Subcutaneous abdominal adipose tissue (tissue), 5 donors: ENCODE data around the gene LHFPL3.

Source experiments
- H3K27ac ChIP-seq: one replicate; pipeline ENCODE4 v1.7.0; 2013; ENCODE audit warnings: low read depth, mild to moderate bottlenecking, inconsistent platforms, low read length, moderate library complexity
- H3K27me3 ChIP-seq, 5 donors: one replicate each; pipeline ENCODE4 v1.7.0; 2013; ENCODE audit warnings: low read length in 5 of 5, inconsistent platforms in 1 of 5; ENCODE audit not compliant: control insufficient read depth in 5 of 5, insufficient read depth in 4 of 5
- H3K36me3 ChIP-seq, 5 donors: one replicate each; pipeline ENCODE4 v1.7.0; 2013; ENCODE audit warnings: low read length in 5 of 5; ENCODE audit not compliant: control insufficient read depth in 5 of 5, insufficient read depth in 5 of 5
- H3K4me1 ChIP-seq, 5 donors: one replicate each; pipeline ENCODE4 v1.7.0; 2013; ENCODE audit warnings: low read length in 5 of 5, mild to moderate bottlenecking in 3 of 5, moderate library complexity in 1 of 5; ENCODE audit not compliant: control insufficient read depth in 5 of 5, insufficient read depth in 5 of 5
- H3K4me3 ChIP-seq, 5 donors: one replicate each; pipeline ENCODE4 v1.7.0; 2013; ENCODE audit warnings: low read length in 5 of 5, low read depth in 1 of 5
- H3K9ac ChIP-seq, 5 donors: one replicate each; pipeline ENCODE4 v1.7.0; 2013; ENCODE audit warnings: low read length in 5 of 5, mild to moderate bottlenecking in 4 of 5, moderate library complexity in 3 of 5
- H3K9me3 ChIP-seq, 5 donors: one replicate each; pipeline ENCODE4 v1.7.0; 2013; ENCODE audit warnings: low read length in 5 of 5; ENCODE audit not compliant: control insufficient read depth in 5 of 5
- donor health status: healthy.
- donor health status: healthy.
- donor health status: healthy.
- donor health status: healthy.
- donor health status: healthy.

Gene LHFPL3

DNA sequence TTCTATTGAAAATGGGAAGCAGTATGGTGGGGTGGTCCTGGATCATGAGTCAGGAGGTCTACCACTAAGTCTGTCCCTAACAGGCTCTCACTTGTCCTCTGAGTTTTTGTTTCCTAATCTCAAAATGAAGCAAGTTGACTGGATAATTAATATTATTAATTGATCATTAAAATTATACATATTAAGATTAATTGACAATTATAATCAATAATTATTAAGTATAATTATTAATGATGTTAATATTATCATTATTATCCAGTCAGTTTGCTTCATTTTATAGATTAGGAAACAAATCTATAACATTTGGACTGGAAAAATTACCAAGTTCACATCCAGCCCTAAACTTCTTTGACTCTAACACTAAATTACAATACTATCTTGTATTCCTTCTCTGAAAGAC lies 511.4 kb downstream of the LHFPL3 start:
- Histone ChIP-seq H3K9ac (no peak overlapping the region), H3K36me3 (no peaks in the 10 kb centered on the region), H3K27me3 (no peaks in the 10 kb centered on the region), H3K4me3 (no peak overlapping the region), H3K9me3 (no peaks in the 10 kb centered on the region), H3K4me1 (peaks cover 0 to 15% (median 0%) of the 10 kb centered on the region in 5 donors), H3K27ac (no peak overlapping the region)

DNA sequence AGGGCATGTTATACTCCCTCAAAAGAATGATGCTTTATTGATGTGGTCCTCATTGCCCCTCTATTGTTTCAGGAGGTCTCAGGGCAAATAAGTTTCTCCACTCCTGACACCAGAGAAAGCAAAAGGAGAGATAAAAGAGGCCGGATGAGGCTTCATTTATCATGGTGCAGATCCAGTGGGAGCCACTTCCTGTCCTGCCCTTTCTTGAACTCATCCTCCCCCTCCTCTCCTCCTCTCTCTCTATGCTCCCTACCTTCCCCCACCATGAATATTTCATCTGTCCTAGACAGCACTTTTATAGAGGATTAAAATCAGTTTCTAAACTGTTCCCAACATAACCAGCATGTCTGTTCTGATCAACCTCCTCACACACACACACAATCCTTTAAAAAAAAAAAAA lies 513.4 kb downstream of the LHFPL3 start:
- Histone ChIP-seq H3K9me3 (no peaks in the 10 kb centered on the region), H3K4me1 (peaks cover 0 to 16% (median 0%) of the 10 kb centered on the region in 5 donors), H3K27ac (no peak overlapping the region), H3K4me3 (no peak overlapping the region), H3K9ac (no peak overlapping the region), H3K27me3 (peaks cover 0 to 7% (median 0%) of the 10 kb centered on the region in 5 donors), H3K36me3 (no peaks in the 10 kb centered on the region)

DNA sequence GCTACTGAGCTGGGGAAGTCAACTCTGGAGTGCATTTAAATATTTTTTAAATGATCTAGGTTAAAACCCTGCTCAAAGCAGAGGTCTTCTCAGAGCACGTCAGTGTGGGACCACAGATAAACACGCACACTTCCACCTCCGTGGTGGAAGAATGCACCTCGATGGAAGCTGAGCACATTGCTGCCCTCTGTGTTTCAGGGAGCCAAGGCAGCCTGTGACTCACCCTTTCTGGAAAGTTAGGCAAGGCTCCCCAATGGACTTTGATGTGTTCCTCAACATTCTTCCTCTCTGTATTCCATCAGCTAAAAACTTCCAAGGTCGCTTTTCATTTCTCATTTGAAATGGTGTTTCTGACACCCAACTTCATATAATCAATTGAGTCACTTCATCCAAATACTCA lies 514.8 kb downstream of the LHFPL3 start:
- Histone ChIP-seq H3K27me3 (peaks cover 0 to 7% (median 0%) of the 10 kb centered on the region in 5 donors), H3K4me1 (peaks cover 0 to 14% (median 0%) of the 10 kb centered on the region in 5 donors)

DNA sequence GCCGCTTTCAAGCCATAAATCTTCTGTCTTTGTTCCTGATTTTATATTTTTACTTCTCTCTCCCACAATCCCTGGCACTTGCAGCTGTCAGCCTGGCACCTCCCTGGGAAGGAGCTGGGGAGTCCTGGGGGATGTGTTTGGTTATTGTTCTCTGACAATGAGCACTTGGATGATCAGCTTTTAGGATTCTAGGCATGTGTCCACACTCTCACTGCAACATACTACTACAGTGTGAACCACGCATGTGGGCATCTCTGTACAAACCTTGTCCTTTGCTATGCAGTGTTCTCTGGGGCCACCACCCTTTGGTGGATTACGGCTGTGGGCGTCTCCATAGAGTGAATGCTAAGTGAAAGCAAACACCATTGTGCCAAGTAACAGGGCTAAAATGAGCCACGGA lies 517.2 kb downstream of the LHFPL3 start:
- Histone ChIP-seq H3K9ac (no peak overlapping the region), H3K4me3 (no peak overlapping the region), H3K9me3 (no peaks in the 10 kb centered on the region), H3K4me1 (peaks cover 0 to 7% (median 0%) of the 10 kb centered on the region in 5 donors), H3K27ac (no peak overlapping the region), H3K27me3 (peaks cover 0 to 7% (median 0%) of the 10 kb centered on the region in 5 donors), H3K36me3 (no peaks in the 10 kb centered on the region)

More for the DNA sequence above, 514.8 kb downstream of the LHFPL3 start:
- Histone ChIP-seq H3K9me3 (no peaks in the 10 kb centered on the region), H3K9ac (no peak overlapping the region), H3K4me3 (no peak overlapping the region), H3K36me3 (no peaks in the 10 kb centered on the region), H3K27ac (no peak overlapping the region)

DNA sequence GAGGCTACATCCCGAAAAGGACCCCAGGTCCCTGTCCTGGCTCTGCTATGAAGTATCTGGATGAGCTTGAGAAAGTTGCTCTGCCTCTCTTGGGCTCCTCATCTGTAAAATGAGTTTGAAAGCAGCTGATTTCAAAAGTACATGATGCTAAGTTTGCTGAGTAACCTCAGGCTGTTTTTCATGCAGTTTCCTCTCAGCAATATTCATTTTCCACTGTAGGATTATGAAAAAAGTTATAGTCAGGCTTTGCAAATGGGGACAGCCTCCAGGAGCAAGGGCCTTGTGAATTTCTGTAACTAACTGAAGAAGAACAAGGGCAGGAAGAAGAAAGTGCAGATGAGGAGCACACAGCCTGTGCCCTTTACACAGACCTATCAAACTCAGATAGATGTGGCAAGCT lies 518.3 kb downstream of the LHFPL3 start:
- H3K27me3 ChIP-seq = peaks cover 0 to 7% (median 0%) of the 10 kb centered on the region in 5 donors
- H3K4me3 ChIP-seq = no peak overlapping the region
- H3K27ac ChIP-seq = no peak overlapping the region
- H3K4me1 ChIP-seq = peaks cover 0 to 18% (median 8%) of the 10 kb centered on the region in 5 donors
- H3K9ac ChIP-seq = no peak overlapping the region
- no peaks in the 10 kb centered on the region for H3K9me3 ChIP-seq
- H3K36me3 ChIP-seq = no peaks in the 10 kb centered on the region

DNA sequence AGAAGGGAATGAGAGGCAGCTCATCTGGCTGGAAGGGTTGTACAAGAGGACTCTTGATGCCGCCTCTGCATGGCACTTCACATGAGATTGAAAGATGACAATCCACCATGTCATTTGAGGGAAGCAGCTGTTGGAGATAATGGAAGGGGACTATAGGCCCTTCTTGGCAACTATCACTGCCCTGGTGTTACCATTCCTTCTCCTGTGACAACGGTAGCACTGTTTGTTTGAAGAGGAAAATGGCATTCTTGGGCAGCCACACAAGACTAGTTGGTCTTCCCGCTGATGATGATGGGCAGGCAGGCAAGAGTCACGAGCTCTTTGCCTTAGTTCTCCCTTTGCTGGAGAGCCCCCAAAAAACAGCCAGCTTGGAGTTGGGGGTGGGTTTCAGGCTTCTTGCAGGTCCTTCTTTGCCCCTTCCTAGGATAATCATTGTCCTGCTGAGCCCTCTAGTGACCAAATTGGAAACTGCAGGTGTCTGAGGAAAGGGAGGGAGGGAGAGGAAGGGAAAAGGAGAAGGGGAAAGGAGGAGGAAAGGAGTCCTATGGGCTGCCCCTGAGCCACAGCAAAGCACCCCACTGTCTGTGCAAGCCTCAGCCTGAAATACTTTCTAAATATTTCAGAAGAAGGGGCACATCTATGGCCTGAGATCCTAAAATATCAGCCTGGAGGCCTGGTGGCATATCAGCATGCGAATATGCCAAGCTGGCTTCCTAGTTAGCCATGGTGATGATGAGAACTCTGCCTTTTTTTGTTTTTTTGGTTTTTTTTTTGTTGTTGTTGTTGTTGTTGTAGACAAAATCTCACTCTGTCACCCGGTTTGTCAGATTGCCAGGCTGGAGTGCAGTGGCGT lies 520.0 kb downstream of the LHFPL3 start:
- Histone ChIP-seq H3K4me3 (no peak overlapping the region), H3K9ac (no peak overlapping the region), H3K36me3 (no peaks in the 10 kb centered on the region), H3K9me3 (no peaks in the 10 kb centered on the region), H3K4me1 (peaks cover 0 to 34% (median 17%) of the 10 kb centered on the region in 5 donors), H3K27ac (no peak overlapping the region), H3K27me3 (peaks cover 0 to 7% (median 0%) of the 10 kb centered on the region in 5 donors)

DNA sequence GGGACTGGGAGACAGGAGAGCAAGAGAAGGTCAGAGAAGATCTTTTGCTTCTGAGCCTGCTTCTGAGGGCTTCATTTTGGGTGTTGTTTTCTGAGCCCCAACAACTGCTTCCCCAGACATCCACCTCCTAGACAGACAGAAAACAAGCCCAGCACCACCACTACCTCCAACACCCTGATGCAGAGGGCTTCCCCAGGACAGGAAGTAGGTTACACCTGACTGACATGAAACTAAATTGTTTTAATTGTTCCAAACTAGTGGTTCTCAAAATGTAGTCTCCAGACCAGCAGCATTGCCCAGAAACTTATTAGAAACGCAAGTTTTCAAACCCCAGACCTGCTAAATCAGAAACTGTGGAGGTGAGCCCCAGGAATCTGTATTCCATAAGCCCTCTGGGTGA lies 522.0 kb downstream of the LHFPL3 start:
- H3K36me3 ChIP-seq = no peaks in the 10 kb centered on the region
- no peaks in the 10 kb centered on the region for H3K9me3 ChIP-seq
- no peak overlapping the region for H3K27ac ChIP-seq
- no peak overlapping the region for H3K4me3 ChIP-seq
- H3K4me1 ChIP-seq = peaks cover 0 to 35% (median 17%) of the 10 kb centered on the region in 5 donors
- H3K27me3 ChIP-seq = peaks cover 0 to 2% (median 0%) of the 10 kb centered on the region in 5 donors
- no peak overlapping the region for H3K9ac ChIP-seq

DNA sequence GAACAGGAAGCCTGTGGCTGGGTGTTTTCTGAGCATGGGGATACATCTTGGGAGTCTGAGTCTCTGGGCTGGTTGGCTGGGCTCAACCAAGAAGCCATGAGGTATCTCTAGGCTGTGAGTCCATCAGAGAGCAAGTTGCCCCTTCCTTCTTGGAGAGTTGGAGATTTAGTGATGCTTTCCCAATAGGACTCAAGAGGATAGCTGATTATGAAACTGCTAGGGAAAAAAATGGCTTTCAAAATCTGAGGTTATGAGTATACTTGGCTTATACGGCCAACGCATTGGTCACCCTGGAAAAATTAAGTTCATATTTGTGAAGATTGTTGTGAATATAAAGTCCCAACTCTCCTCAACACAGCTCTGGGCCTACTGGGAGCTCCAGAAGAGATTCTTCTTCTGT lies 522.9 kb downstream of the LHFPL3 start:
- Histone ChIP-seq H3K4me1 (peaks cover 0 to 39% (median 17%) of the 10 kb centered on the region in 5 donors), H3K27ac (peak overlapping the region; percentile 63), H3K9me3 (no peaks in the 10 kb centered on the region)

DNA sequence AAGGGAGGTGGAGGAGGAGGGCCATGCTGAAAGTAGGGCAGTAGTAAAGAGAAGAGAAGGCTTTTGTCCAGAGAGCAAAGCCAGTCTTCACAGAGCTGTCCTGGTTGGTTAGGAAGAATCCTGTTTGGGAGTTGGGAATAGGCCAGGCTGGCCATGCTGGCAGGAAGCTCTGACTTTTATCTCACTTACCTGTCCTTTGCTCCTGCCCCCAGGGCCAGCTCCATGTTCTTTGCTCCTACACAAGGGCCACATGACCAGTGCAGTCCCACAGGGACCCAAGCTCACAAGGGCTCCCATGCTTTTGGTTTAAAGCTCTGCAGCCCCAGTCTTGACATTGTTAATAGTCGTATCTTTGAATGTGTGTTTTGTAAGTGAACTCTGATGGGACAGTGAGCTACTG lies 524.0 kb downstream of the LHFPL3 start:
- Histone ChIP-seq H3K9ac (no peak overlapping the region), H3K4me1 (peaks cover 0 to 31% (median 17%) of the 10 kb centered on the region in 5 donors)

More for the DNA sequence above, 522.9 kb downstream of the LHFPL3 start:
- H3K27me3 ChIP-seq = no peaks in the 10 kb centered on the region
- H3K4me3 ChIP-seq = no peak overlapping the region
- no peaks in the 10 kb centered on the region for H3K36me3 ChIP-seq
- H3K9ac ChIP-seq = no peak overlapping the region

DNA sequence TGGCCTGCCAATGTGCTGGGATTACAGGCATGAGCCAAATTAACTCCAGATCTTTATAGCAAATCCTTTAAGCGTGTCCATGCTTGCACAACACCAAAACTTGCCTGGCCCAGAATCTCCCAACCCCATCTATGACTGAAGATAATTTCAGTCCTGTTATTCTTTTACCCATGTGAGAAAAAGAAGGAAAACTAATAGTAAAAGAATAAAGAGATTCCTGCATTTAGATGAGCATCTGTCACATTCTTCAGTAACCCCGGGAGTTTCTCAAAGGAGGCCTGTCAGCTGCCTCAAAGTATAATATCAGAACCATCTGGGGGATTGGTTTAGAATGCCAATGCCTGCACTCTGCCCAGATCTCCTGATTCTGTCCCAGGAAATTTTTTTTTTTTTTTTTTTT lies 527.5 kb downstream of the LHFPL3 start:
- Histone ChIP-seq H3K27ac (no peak overlapping the region), H3K4me1 (peaks cover 0 to 43% (median 16%) of the 10 kb centered on the region in 5 donors), H3K27me3 (no peaks in the 10 kb centered on the region), H3K9me3 (no peaks in the 10 kb centered on the region), H3K4me3 (no peak overlapping the region), H3K9ac (no peak overlapping the region), H3K36me3 (no peaks in the 10 kb centered on the region)

More for the DNA sequence above, 524.0 kb downstream of the LHFPL3 start:
- Histone ChIP-seq H3K36me3 (no peaks in the 10 kb centered on the region), H3K4me3 (no peak overlapping the region), H3K27ac (peak overlapping the region; percentile 63), H3K27me3 (no peaks in the 10 kb centered on the region), H3K9me3 (no peaks in the 10 kb centered on the region)
